HG02678 (cell line): ENCODE data around the gene THOP1.

Experiments used
- ATAC-seq: cut with Tn5 transposase; IDR thresholded peaks from one replicate; pipeline ENCODE4 v1.9.1; 2021; ENCODE audit warnings: mild to moderate bottlenecking, moderate library complexity; ENCODE audit not compliant: unreplicated experiment

The THOP1 gene

GRCh38 chr19:2761876-2762782 is 23.2 kb upstream of the THOP1 start:
- no peak for ATAC-seq

DNA sequence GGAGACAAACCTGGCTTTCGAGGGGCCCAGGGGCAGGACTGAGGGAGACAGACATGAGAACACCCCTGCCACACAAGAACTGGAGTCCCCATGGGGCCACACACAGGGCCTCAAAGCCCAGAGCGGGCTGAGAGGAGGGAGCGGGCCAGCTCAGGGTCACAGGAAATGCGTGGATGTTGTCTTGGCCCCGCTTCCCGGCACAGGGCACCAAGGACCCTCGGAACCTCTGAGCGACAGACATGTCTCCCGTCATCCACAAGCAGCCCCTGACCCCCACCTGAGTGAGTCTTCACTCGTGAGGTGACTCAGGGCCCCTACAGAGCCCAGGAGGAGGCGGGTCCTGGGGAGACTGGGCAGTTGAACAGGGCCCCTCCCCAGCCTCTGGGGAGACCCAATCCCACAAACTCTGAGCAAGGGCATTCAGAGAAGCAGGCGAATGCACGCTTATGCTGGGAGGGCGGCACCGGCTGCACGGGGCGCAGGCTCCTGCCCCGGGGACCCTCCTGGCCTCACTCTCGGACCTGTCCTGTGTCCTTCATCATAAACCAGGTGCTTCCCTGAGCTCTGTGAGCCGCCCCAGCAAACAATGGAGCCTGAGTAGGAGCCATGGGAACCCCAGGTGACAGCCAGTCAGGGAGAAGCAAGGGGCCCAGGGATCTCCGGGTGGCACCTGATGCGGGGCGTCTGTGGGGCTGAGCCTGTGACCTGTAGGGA is 22.4 kb upstream of the THOP1 start:
- no peak for ATAC-seq

DNA sequence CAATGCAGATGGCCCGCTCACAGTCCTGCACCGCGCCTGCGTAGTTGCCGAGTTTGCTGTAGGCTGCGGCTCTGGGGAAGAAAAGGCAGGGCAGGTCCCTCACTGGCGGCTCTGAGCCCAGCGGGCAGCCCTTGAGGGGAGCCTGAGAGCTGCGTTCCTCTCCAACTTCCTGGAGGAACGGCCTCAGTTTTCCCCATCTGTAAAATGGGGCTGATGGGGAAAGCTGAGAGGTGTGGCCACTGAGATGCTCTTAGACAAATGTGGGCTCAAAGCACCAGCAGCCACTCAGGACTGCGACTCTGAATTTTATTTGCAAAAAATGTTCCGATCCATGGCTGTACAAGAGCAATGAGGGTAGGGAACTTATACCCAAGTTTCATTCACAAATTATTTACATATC is 21.6 kb upstream of the THOP1 start:
- ATAC-seq, result no peak

DNA sequence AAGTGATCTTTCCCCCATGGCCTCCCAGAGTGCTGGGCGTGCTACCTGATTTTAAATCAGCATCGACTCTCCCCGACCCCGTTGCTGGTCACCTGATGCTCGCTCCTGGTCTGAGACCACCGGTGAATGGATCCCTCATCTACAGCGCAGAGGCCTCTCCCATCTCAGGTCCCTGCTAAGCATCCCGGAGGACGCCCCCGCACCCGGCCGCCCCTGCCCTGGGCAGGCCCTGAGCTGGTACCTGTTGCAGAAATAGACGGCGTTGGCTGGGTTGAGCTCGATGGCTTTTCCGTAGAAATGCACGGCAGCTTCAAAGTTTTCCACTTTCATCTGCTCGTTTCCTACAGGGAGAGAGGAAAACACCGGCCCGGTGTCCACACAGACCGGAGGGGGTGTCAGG is 20.4 kb upstream of the THOP1 start:
- no peak for ATAC-seq

DNA sequence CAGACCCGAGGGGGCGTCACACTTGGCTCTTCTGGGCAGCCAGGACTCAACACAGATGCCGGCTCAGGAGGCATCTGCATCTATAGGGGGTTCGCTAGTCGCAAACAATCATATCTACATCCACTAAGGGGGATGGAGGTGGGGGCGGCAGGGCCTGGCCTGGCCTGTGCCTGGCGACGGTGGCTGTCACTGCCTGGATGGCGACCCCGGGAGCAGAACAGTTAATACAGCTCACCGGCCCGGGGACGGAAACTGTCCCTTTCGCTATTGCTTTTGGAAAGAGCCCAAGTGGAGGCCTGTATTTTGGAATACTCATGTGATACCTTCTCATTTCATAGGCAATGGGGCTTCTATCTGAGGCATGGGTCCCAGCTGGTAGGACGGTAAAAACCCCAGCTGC is 19.9 kb upstream of the THOP1 start:
- ATAC-seq, result no peak

GRCh38 chr19:2766594-2767372 is 18.5 kb upstream of the THOP1 start:
- ATAC-seq, result no peak

DNA sequence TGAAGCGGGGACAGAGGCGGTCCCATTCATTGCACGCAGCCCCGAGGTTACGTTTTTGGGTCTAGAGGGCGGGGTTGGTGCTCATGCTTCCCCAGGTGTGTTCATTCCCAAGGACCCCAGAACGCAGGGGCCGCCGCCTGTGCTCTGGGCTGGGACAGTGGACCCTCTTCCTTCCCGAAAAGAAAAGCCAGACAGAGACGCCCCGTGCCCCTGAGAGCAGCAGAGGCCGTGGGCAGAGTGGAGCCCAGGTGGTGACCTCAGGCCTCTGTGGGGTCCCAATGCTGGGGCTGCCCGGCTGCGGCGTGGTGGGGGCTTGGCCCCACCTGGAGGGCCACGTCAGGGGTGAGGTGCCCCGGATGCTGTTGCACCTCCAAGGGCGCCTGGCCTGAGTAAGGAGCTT is 17.6 kb upstream of the THOP1 start:
- no peak for ATAC-seq

- ATAC-seq, result no peak
Measured at GRCh38 chr19:2768365-2769132, 16.8 kb upstream of the THOP1 start.

- ATAC-seq, result no peak
Measured at GRCh38 chr19:2769218-2769617, 16.1 kb upstream of the THOP1 start.

GRCh38 chr19:2770055-2771013 is 15.0 kb upstream of the THOP1 start:
- no peak for ATAC-seq

DNA sequence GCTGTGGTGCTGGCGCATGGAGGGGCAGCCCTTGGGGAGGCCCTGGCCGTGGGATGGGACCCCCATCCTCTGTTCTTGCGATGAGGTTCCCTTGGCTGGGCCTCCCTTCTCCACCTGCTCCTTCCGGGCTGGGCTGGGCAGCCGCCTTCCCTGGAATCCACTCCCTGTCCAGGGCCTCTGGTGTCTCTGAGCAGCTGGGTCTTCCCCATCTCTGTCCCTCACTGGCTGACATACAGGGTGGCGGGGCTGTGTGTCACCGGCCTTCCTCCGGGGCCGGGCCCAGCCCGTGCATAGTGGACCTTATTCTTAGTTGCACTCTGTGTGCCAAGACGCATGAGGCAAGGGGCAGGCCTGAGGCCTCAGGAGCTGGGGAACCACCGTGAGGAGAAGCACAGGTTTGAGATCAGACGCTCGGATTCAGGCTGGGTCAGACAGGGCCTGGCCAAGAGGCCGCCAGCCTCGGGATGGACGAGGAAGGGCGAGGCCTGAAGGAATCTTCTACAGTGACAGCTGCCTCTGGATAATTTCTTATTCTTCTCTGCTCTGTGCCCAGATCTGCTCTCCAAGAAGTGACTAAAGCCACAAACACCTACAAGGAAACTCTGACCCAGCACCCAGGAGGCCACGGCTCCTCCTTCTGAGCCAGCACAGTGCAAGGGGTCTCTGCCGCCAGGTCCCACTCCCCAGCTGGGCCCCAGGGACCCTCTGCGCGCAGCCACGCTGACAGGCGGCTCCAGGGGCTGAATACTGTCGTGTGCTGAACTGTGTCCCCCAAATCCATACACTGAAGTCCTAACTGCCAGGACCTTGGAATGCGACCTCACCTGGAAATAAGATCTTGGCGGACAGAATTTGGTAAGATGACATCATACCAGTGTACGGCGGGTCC is 13.3 kb upstream of the THOP1 start:
- ATAC-seq, result no peak

GRCh38 chr19:2774083-2774679 is 11.1 kb upstream of the THOP1 start:
- ATAC-seq, result no peak

GRCh38 chr19:2774953-2775555 is 10.2 kb upstream of the THOP1 start:
- no peak for ATAC-seq

DNA sequence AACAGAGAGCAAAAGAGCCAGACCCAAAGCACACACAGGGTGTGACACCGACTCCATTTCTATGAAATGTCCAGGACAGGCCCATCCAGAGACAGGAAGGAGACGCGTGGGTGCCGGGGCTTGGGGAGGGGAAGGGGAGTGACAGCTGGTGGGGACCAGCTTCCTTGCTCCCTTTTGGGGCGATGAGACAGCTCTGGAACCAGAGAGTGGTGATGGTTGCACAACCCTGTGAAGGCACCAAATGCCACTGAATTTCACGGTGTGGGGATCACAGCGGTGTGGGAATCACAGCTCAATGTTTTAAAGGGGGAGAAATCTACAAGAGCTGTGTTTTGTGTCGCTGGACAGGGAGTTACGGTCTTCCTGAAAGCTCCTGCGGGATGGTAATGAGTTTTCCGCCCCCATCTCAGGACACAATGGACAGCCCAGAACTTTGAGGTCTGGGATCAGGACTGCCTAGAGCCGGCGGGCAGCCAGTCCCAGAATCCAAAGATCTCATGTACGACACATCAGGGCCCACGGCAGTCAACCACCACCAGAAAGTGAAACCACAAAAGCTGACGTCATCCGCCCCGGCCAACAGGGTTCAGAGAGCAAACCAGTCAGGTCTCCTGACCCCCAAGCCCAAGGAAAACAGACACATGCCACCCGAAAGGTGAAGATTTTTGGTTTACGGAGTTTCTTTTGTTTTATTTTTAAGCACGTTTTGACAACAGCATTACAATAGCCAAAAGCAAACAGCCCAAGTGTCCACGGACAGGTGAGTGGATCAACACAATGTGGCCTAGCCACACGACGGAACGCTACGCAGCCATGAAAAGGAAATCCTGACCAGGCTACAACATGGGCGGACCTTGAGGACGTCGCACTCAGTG is 9.5 kb upstream of the THOP1 start:
- ATAC-seq, result no peak

- no peak for ATAC-seq
Measured at GRCh38 chr19:2777952-2778683, 7.2 kb upstream of the THOP1 start.

GRCh38 chr19:2779121-2779740 is 6.1 kb upstream of the THOP1 start:
- ATAC-seq, result no peak
